OCI-LY3 (cell line): Measurements from ENCODE around the gene SP140.
"Not testable (repeated sequence)": the region's sequence is repeated elsewhere in the genome, so short reads cannot be mapped to it uniquely, and the experiment has no call there.

Experiments used
- EZH2phosphoT487 ChIP-seq: fragments of 200-600 bp; shearing (Covaris generic); IDR thresholded peaks from 2 replicates; pipeline ENCODE4 v1.6.1; 2018; ENCODE audit warnings: antibody characterized with exemption, mixed run types, low read depth
- TF ChIP-seq, protein P1 (sequence below): fragments of 200-600, 300-600 bp; sonication (generic); IDR thresholded peaks from 2 replicates; pipeline ENCODE4 v1.5.1; 2014; ENCODE audit warnings: antibody characterized with exemption, low read length, low read depth

DNA sequence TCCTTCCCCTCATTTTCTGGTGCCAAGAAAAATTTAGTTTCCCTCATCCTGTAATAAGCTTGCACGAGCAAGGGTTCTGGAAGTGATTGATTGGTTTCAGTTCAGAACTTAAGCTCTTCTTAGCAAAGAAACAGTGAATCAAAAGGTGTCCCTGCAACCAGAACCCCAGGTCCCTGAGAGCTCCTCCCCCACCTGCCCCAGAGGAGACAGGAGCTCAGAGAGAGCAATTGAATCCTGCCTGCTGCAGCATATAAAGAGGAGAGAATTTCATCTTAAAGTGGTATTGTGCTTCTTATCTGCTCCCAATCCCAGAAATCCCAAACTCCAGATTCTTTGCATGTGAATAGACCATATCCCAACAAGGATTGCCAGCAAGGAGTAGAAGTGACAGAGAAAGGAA lies 86.1 kb downstream of the SP140 start:
- TF ChIP-seq, protein P1, sequence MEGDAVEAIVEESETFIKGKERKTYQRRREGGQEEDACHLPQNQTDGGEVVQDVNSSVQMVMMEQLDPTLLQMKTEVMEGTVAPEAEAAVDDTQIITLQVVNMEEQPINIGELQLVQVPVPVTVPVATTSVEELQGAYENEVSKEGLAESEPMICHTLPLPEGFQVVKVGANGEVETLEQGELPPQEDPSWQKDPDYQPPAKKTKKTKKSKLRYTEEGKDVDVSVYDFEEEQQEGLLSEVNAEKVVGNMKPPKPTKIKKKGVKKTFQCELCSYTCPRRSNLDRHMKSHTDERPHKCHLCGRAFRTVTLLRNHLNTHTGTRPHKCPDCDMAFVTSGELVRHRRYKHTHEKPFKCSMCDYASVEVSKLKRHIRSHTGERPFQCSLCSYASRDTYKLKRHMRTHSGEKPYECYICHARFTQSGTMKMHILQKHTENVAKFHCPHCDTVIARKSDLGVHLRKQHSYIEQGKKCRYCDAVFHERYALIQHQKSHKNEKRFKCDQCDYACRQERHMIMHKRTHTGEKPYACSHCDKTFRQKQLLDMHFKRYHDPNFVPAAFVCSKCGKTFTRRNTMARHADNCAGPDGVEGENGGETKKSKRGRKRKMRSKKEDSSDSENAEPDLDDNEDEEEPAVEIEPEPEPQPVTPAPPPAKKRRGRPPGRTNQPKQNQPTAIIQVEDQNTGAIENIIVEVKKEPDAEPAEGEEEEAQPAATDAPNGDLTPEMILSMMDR = not testable (repeated sequence)
- not testable (repeated sequence) for TF ChIP-seq EZH2phosphoT487
